GM13976 (cell line): Measurements from ENCODE around the gene CD5L.

Experiments
- DNase-seq: peaks from one replicate; pipeline ENCODE4 v3.0.0; 2012; ENCODE audit warnings: low spot score
- in situ Hi-C: fragments of 300-500 bp; cut with MboI; formaldehyde crosslinking; loops from one replicate; pipeline ENCODE4 v1.12.0; 2022; ENCODE audit warnings: low sequenced_read_pairs, mixed read lengths, inconsistent platforms; ENCODE audit not compliant: unreplicated experiment
- TF ChIP-seq, protein P1 (sequence below): IDR thresholded peaks from 2 replicates; pipeline ENCODE4 v1.5.1; 2012; ENCODE audit warnings: borderline replicate concordance, mild to moderate bottlenecking; ENCODE audit not compliant: insufficient read depth; ENCODE audit errors: extremely low read depth, missing control alignments, control extremely low read depth

CD5L gene

DNA sequence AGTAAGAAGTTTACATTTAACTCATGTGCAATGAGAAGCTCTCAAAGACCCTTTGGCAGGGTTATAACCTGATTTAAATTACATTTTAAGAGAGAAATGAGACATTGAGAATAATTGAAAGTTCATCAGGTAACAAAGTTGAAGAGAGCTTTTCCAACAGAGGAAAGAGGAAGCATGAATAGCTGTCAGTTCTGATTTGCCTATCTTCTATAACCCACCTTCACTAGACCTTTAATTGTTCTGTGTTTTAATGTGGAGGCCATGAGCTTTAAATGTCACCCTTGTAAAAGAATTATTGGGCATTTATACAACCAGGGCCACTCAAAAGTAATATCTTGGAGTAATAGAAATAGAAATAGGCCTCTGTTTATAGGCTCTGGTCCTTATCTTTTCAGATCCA lies 12.4 kb downstream of the CD5L start:
- in situ Hi-C loops, result no loop called here
- DNase-seq, result no peak
- TF ChIP-seq, protein P1, sequence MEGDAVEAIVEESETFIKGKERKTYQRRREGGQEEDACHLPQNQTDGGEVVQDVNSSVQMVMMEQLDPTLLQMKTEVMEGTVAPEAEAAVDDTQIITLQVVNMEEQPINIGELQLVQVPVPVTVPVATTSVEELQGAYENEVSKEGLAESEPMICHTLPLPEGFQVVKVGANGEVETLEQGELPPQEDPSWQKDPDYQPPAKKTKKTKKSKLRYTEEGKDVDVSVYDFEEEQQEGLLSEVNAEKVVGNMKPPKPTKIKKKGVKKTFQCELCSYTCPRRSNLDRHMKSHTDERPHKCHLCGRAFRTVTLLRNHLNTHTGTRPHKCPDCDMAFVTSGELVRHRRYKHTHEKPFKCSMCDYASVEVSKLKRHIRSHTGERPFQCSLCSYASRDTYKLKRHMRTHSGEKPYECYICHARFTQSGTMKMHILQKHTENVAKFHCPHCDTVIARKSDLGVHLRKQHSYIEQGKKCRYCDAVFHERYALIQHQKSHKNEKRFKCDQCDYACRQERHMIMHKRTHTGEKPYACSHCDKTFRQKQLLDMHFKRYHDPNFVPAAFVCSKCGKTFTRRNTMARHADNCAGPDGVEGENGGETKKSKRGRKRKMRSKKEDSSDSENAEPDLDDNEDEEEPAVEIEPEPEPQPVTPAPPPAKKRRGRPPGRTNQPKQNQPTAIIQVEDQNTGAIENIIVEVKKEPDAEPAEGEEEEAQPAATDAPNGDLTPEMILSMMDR, result no peak

DNA sequence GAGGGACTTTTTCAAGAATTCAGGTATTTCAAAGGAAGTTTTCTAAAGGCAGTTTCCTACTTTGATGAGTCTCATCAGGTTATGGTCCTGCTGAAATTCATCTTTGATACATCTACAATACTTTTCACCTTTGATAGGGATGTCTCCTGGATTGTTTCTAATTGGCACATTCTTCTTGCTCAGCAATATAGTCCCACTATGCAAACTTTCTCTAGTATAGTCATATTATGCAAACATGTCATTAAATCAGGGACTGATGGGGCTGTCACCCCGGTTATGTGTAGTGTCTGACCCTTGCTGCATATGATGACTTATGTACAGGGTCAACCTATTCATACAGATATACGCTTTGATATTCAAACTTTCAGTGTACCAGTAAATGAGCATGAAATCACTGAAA lies 21.3 kb downstream of the CD5L start:
- DNase-seq, result no peak
- in situ Hi-C loops, result no loop called here
- TF ChIP-seq, protein P1, result no peak

DNA sequence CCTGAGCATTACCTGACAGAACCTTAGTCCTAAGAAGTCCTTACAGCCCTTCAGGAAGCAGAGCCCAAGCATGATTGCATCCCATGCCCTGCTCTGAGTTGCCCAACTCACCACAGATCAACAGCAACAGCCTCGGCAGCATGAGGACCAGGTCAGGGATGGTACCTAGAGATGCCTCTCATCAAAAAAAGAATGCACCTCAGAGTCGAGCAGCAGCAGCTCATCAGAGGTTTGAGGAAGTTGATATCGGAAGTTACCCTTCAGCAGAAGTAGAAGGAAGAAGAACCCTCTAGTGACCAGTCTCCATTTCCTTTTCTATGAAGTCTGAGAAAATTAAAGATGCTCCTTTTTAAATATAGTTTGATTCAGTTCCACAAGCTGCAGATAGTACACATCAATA lies 21.7 kb downstream of the CD5L start, which contains the start of gene FCRL1:
FCRL1 (minus strand) TSS at position 225 of the 400 bp plus-strand sequence; CDS start at position 142, 83 bp downstream.
- in situ Hi-C loops, result no loop called here
- no peak for DNase-seq
- TF ChIP-seq, protein P1, result no peak

DNA sequence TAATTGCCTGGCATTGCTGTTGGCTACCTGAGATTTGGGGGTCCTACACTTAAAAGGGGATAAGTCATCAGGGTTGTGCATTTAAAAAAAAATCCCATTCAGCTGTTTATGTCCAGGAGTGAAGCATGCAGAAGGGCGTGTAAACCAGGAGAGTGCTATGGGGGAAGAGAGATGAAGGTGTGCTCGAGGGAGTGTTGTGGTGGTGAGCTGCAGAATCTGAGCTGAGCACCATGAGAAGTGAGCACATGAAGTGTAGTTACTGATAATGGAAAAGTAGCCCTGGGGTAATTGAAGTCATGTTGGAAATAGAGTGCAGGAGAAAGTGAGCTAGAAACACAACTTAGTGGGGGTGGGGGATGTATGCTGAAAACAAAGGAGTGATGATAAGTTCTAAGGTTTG lies 22.4 kb downstream of the CD5L start:
- no peak for DNase-seq
- TF ChIP-seq, protein P1, result no peak
- in situ Hi-C loops, result no loop called here

DNA sequence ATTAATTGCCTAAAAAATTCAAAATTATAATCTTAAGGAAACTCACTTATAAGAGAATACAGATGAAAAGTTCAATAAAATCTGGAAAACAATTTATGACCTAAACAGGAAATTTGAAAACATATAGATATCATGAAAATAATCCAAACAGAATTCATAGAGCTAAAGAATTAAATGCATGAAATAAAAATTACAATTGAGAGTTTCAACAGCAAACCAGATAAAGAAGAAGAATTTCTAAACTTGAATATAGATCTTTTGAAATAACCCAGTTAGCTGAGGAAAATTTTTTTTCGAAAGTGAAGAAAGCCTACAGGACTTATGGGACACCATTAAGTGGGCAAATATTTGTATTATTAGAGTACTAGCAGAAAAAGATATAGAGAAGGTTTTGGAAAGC lies 28.3 kb downstream of the CD5L start:
- TF ChIP-seq, protein P1, result no peak
- in situ Hi-C loops, result no loop called here

DNA sequence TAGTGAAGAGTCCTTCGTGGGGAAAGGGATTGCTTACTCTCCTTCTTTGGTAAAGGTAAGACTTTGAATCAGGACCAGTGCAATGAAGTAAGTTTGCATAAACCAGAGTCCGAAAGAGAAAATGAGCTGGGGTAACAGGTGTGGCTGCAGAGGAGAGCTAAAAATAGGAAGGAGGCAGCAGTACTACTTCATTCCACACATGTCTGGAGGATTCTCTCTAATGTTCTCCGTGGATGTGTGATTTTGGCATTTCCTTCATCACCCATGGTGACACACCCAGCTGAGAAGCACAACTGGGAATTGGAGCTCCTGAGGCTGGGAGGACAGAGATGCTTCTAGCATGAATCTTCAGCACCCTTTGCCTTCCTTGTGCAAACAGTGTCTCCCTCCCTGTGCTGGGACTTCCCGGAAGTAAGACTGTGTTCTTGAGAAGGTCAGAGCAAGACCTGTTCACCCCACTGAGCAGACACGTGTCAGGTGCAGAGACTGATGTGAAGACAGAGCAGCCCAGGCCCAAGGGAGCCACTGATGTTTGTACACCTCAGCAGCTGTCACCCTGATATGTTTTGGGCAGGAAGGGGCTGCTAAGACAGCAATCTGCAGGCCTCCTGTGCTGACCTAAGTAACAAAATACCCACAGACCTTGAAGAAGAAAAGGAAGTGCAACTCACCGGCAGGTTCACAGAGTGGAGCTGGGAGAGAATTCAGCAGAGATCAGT lies 35.0 kb downstream of the CD5L start:
- TF ChIP-seq, protein P1, result no peak
- in situ Hi-C loops, result no loop called here
- peak; percentile 32 for DNase-seq

More for the DNA sequence above, 28.3 kb downstream of the CD5L start:
- no peak for DNase-seq
